Measurements from ENCODE around the gene SDCBP2. TPM values are rescaled to one million over a fixed set of nuclear protein-coding genes. Genes with fewer than 3 reads are reported as not detected.

The SDCBP2 gene
- total and polyA plus RNA-seq, 2 of the 8 experiments (the other 6 are each of a cell fraction or from before 2014, with no cell fraction given): 4.2 to 6.7 TPM

DNA sequence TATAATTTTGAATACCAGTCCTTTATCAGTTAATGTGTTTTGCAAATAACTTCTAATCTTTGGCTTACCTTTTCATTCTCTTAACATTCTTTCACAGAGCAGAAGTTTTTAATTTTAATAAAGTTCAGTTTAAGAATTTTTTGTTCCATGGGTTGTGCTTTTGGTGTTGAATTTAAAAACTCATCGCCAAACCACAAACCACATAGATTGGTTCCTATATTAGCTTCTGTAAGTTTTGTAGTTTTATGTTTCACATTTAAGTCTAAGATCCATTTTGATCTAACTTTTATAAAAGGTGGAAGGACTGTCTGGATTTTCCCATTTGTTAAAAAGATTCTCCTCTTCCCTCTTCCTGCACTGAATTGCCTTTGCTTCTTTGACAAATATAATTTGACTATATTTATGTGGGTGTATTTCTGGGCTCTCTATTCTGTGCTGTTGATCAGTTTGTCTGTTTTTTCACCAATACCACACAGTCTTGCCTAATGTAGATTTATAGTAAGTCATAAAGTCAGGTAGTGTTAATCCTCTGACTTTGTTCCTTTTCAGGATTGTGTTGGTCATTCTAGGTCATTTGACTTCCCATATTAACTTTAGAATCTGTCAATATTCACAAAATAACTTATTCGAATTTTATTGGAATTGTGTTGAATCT, 17.5 kb upstream of the SDCBP2 start (continued):
- TF ChIP-seq, protein P1, sequence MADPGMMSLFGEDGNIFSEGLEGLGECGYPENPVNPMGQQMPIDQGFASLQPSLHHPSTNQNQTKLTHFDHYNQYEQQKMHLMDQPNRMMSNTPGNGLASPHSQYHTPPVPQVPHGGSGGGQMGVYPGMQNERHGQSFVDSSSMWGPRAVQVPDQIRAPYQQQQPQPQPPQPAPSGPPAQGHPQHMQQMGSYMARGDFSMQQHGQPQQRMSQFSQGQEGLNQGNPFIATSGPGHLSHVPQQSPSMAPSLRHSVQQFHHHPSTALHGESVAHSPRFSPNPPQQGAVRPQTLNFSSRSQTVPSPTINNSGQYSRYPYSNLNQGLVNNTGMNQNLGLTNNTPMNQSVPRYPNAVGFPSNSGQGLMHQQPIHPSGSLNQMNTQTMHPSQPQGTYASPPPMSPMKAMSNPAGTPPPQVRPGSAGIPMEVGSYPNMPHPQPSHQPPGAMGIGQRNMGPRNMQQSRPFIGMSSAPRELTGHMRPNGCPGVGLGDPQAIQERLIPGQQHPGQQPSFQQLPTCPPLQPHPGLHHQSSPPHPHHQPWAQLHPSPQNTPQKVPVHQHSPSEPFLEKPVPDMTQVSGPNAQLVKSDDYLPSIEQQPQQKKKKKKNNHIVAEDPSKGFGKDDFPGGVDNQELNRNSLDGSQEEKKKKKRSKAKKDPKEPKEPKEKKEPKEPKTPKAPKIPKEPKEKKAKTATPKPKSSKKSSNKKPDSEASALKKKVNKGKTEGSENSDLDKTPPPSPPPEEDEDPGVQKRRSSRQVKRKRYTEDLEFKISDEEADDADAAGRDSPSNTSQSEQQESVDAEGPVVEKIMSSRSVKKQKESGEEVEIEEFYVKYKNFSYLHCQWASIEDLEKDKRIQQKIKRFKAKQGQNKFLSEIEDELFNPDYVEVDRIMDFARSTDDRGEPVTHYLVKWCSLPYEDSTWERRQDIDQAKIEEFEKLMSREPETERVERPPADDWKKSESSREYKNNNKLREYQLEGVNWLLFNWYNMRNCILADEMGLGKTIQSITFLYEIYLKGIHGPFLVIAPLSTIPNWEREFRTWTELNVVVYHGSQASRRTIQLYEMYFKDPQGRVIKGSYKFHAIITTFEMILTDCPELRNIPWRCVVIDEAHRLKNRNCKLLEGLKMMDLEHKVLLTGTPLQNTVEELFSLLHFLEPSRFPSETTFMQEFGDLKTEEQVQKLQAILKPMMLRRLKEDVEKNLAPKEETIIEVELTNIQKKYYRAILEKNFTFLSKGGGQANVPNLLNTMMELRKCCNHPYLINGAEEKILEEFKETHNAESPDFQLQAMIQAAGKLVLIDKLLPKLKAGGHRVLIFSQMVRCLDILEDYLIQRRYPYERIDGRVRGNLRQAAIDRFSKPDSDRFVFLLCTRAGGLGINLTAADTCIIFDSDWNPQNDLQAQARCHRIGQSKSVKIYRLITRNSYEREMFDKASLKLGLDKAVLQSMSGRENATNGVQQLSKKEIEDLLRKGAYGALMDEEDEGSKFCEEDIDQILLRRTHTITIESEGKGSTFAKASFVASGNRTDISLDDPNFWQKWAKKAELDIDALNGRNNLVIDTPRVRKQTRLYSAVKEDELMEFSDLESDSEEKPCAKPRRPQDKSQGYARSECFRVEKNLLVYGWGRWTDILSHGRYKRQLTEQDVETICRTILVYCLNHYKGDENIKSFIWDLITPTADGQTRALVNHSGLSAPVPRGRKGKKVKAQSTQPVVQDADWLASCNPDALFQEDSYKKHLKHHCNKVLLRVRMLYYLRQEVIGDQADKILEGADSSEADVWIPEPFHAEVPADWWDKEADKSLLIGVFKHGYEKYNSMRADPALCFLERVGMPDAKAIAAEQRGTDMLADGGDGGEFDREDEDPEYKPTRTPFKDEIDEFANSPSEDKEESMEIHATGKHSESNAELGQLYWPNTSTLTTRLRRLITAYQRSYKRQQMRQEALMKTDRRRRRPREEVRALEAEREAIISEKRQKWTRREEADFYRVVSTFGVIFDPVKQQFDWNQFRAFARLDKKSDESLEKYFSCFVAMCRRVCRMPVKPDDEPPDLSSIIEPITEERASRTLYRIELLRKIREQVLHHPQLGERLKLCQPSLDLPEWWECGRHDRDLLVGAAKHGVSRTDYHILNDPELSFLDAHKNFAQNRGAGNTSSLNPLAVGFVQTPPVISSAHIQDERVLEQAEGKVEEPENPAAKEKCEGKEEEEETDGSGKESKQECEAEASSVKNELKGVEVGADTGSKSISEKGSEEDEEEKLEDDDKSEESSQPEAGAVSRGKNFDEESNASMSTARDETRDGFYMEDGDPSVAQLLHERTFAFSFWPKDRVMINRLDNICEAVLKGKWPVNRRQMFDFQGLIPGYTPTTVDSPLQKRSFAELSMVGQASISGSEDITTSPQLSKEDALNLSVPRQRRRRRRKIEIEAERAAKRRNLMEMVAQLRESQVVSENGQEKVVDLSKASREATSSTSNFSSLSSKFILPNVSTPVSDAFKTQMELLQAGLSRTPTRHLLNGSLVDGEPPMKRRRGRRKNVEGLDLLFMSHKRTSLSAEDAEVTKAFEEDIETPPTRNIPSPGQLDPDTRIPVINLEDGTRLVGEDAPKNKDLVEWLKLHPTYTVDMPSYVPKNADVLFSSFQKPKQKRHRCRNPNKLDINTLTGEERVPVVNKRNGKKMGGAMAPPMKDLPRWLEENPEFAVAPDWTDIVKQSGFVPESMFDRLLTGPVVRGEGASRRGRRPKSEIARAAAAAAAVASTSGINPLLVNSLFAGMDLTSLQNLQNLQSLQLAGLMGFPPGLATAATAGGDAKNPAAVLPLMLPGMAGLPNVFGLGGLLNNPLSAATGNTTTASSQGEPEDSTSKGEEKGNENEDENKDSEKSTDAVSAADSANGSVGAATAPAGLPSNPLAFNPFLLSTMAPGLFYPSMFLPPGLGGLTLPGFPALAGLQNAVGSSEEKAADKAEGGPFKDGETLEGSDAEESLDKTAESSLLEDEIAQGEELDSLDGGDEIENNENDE (IDR thresholded peaks at IDR 0.05; ENCODE audit: insufficient replicate concordance, low read length): no peak
- TF ChIP-seq POU5F1 (IDR thresholded peaks at IDR 0.05; ENCODE audit: low read depth, low read length) (no peak), NRF1 (IDR thresholded peaks at IDR 0.05; ENCODE audit: low read depth, low read length) (no peak), SIX5 (IDR thresholded peaks at IDR 0.05; ENCODE audit: low read depth, low read length) (no peak), ASH2L (IDR thresholded peaks at IDR 0.05; ENCODE audit: low read length) (no peak), SIN3A (conservative IDR thresholded peaks at IDR 0.05 in 1 of 2, IDR thresholded peaks at IDR 0.05 in 1 of 2; ENCODE audit: low read depth in 1 of 2, low read length in 2 of 2) (no peak), SIRT6 (IDR thresholded peaks at IDR 0.05; ENCODE audit: low read length) (no peak), EP300 (IDR thresholded peaks at IDR 0.05; ENCODE audit: borderline replicate concordance in 1 of 2, low read depth in 2 of 2, low read length in 2 of 2) (no peak), CBX5 (IDR thresholded peaks at IDR 0.05; ENCODE audit: low read depth, low read length) (no peak), TCF12 (IDR thresholded peaks at IDR 0.05; ENCODE audit: low read depth, low read length) (no peak), YY1 (IDR thresholded peaks at IDR 0.05; ENCODE audit: low read depth, low read length) (no peak)

All from H1 (cell line).